NCI-H1417 (cell line): ENCODE measurements around the gene ERCC5.
A peak's percentile ranks its signal among the peaks of the same experiment; 100 is the strongest.

Source experiments
- DNase-seq, 3 experiments: peaks; one replicate each; lab custom pipeline; 2025; lab: John Stamatoyannopoulos, UW

ERCC5 gene

GRCh38 chr13:102892503-102892902, 46.7 kb downstream of the ERCC5 start:
- DNase-seq, result no peak

DNA sequence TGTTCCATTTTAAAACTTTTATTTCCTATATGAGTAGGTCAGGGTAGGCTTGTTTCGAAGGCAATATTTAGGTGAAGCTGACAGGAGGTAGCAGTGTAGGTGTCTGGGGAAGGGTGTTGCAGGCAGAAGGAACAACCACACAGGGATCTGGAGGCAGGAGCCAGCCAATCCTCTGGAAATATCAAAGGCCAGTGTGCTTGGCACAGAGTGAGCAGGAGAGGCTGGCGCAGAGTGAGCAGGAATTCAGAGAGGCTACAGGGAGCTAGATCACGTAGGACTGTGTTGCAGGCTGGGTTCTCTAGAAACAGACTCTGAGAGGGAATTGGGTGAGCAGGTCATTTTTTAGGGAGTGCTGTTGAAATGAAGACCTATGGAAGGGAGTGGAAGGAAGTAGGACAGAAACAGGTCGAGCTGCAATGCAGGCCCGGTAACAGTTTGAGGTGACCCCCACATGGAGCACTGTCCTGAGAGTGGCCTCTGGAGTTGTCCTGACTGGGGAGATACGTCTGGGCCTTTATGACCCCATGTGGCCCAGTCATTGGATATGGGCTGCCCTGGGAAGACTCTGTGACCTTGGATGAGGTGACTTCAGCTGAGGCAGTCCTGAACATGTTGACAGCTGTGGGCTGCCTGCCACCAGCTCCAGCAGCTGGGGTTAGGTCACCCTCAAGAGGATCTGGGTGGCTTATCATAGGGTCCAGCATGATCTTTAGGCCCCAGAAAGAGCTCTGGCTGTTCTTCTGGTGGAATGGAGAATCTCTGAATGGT, 51.7 kb downstream of the ERCC5 start:
- DNase-seq, result no peak

- DNase-seq, result peak; percentile 27 to 88 (median 64)
Observed at GRCh38 chr13:102900193-102900608, 54.4 kb downstream of the ERCC5 start.

DNA sequence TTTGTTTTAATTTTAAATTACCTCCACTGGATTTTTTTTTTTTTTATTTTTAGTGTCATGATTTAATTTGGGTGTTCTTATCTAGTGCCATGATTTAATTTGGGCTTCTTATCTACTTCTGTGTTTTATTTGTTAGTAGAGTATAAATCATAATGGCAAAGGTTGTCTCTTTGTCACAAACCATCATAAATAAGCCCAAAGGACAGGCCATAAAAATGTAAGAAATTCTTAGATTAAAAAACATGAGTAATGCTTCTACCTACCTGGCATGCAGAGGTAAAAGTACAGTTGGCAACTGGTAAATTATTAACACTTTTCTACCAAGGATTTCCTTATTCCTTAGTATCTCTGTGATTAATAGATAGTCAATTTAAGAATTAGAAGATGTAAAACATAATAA, 55.2 kb downstream of the ERCC5 start:
- DNase-seq, result no peak

DNA sequence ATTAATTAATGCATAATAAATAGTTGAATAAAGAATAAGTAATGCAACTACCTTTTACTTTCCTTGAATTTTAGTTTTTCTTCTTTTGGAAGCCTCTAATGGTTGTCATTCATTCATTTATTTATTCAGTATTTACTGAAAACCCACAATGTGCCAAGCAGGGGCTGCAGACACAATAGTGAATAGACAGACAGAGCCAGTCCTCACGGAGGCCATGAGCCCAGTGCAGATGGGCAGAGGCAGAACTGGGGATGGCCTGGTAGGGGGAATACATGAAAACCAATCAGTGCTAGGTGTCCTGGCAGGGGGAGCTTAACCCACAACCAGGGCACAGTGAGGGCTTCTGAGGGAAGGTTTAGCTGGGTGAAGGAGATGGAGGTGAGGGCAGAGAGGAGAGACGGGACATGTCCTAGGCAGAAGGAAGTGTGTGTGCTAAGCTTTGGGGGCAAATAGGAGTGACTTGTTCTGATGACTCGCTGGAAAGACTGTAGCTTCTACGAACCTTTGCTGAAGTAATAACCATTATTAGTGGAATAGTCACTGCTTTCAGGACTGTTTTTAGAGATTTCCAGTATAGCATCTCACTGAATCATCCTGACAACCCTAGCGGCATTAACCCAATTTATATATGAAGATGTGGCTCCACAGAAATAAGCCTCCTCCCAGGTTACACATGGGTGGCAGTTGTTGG, 55.9 kb downstream of the ERCC5 start:
- no peak for DNase-seq

- DNase-seq, result no peak
Observed at GRCh38 chr13:102902789-102903347, 57.0 kb downstream of the ERCC5 start.

GRCh38 chr13:102903659-102904407, 58.0 kb downstream of the ERCC5 start:
- peak in 2 of 3 experiments; percentile 39 to 54 for DNase-seq

DNA sequence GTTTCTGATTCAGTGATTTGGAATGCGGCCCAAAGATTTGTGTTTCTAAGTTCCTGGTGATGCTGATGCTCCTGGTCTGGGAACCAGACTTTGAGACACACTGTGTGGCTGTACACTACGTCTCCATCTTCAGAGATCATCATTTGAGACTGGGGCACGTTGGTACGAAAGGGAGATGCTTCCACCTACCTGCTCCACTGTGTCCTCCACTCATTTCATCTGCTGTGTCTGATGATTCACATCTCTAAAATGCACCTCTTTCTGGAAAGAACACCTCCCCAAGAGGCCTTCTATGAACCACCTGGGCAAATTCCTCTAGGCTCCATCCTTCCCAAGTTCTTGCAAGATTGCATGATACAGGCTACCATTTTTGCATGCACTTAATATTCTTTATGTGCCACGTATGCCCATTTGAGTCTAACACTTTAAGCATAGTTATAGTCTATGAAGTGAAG, 58.6 kb downstream of the ERCC5 start:
- DNase-seq, result no peak

DNA sequence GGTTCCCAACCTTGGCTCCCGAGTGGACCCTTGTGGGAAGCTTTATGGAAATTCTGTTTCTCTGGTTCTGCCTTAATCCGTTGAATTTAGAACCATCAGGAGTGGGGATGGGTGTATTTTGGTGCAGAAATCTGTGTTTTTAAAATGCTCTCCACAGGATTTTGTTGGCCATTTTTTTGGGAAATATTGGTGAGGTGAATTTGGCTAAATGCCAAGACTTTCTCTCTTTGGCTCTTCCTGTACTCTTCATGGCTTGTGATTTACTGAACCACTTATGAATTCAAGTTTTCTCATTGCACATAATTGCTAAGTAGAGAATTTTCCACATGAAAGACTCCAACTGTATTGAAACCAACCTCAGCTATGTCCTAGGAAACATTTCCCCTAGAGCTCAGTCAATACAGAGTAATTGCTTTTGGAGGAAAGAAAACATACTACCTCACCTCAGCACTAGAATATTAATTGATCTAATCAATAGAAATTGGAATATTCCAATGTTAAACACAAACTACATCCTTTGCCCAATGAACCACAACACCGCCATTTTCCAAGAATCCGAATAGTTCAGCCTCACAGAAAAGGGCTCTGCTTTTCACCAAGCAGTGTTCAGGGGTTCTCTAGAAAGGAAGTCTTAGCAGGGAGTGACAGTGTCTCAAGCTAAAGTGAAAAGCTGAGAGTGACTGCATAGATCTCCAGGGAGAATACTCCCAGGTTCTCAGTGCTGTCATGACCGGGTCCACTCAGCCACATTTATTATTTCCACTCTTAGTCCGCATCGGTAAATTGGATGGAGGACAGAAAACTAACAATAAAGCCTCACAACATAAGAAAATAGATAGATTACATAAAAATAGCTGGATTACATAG, 60.3 kb downstream of the ERCC5 start:
- DNase-seq, result peak in 2 of 3 experiments; percentile 63 to 84

GRCh38 chr13:102907016-102907756, 61.4 kb downstream of the ERCC5 start:
- DNase-seq, result no peak

DNA sequence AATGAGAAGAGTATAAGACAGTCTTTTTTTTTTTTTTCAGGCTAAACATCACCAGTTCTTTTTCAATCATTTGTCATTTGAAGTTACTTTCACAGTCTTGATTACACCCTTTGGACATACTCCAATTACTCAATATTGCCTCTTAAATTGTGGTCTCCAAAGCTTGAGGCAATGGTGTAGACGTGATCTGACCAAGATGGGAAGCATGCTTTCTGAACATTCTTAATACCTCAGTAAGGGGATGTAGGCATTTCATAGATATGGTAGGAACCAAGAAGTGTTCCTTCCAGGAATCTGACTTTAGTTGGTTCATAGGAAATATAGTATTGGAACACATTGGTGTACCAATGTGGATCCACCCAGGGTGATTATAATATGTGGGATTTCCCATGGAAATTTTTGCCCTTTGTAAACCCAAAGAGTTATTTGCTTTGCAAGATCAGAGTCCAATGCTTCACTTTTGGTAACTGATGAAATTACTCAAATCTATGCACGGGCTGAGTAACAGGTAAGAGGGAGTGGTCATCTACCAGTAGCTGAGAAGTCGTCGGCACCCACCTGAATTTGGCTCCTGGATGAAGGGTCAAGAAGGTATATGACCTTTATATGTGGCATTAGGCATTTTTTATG, 62.2 kb downstream of the ERCC5 start:
- DNase-seq, result no peak

GRCh38 chr13:102909971-102910370, 64.1 kb downstream of the ERCC5 start:
- no peak for DNase-seq

GRCh38 chr13:102911336-102911735, 65.5 kb downstream of the ERCC5 start:
- DNase-seq, result no peak

- no peak for DNase-seq
Observed at GRCh38 chr13:102912599-102912998, 66.8 kb downstream of the ERCC5 start.

DNA sequence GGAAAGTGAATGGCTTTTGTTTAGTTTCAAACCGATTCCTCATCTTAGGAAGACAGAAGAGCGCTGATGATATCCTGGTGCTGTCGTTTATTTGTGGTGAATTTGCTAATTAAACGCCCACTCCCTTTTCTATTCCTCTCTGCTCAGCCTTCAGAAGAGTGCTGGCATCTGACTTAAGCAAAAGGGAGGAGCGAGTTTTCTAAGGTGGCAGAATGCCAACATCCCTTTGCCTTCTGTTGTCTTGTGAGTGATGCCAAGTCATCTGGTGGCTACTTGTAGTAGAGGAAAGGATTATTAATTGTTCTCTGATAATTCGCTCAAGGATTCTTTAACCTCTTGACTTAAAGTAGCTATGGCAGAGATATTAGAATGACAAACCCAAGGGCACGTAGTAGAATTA, 68.1 kb downstream of the ERCC5 start:
- DNase-seq, result peak in 1 of 3 experiments; percentile 33

GRCh38 chr13:102914339-102914930, 68.6 kb downstream of the ERCC5 start:
- DNase-seq, result peak in 2 of 3 experiments; percentile 35 to 70

DNA sequence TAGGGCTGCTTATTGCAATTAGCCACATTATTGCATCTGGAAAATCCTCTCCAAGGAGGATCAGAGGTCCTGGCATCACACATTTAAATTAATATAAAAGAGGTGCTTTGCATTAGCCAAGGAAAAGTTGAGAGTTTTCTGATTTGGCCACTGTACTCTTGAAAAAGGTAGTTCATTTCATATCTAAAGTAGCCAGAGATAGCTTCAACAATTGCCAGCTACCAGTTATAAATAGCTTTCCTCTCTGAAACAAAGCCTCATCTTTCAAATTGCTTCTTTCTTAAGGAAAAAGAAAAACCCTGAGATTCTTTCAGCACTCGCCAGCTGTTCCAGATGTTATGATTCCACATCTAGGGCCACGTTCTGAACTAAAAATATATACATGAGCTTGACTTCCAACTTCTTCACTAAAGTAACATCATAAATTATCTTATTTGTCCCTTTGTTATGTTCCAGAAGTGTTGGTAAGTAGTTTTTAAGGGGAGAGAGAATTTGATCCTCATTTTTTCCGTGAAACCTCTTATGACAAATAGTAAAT, 69.6 kb downstream of the ERCC5 start:
- DNase-seq, result no peak

DNA sequence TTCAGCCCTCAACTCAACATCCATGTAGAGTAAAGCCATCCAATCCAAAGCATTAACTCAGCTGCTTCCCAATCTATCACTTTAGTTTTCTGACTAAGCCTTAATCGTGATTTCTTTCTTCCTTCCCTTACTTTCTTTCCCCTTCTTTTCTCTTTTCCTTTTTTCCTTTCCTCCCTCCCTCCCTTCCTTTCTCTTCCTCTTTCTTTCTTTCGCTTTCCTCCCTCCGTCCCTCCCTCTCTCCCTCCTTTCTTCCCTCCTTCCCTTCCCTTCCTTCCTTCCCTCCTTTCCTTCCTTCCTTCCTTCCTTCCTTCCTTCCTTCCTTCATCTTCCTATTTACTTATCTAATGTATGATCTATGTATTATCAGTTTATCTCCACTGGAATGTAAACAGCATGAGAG, 71.2 kb downstream of the ERCC5 start:
- DNase-seq, result no peak

GRCh38 chr13:102922184-102922583, 76.4 kb downstream of the ERCC5 start:
- no peak for DNase-seq
